SK-N-SH (cell line): ENCODE results near the gene FRS3. TPM values are rescaled to one million over a fixed set of nuclear protein-coding genes. Genes with fewer than 3 reads are reported as not detected.

Experiments used
- CTCF ChIA-PET: fragments of 300-600, 350-600 bp; formaldehyde crosslinking; extraction: SDS; loops from one replicate; lab custom pipeline; 2021; lab: Yijun Ruan, JAX
- POLR2A ChIA-PET: fragments of 350-600 bp; sonication (Branson Sonifier 250); formaldehyde crosslinking; extraction: SDS; loops from one replicate; lab custom pipeline; 2020; ENCODE audit warnings: antibody characterized with exemption, inconsistent platforms; lab: Yijun Ruan, JAX
- DNase-seq: peaks from one replicate; pipeline ENCODE4 v3.0.0; 2012
- H2AFZ ChIP-seq: fragments of 200-600 bp; sonication (generic); 2 replicates; pipeline ENCODE4 v1.8.1; 2016; ENCODE audit warnings: antibody characterized with exemption, mild to moderate bottlenecking, low read depth
- H3F3A ChIP-seq: fragments of 200-600 bp; sonication (generic); replicated peaks from 2 replicates; pipeline ENCODE3; 2016; ENCODE audit warnings: antibody characterized with exemption, mild to moderate bottlenecking; ENCODE audit not compliant: insufficient read depth
- H3K27ac ChIP-seq, 2 experiments: fragments of 200-500 bp in 1 of 2; fragments of 200-600 bp in 1 of 2; sonication (Bioruptor generic) in 1 of 2; sonication (generic), shearing (Covaris generic) in 1 of 2; 2 replicates each; pipeline versions ENCODE4 v1.5.1 to v1.6.1; 2014 to 2016; ENCODE audit warnings: low read depth in 2 of 2, inconsistent platforms in 1 of 2, low read length in 1 of 2, mild to moderate bottlenecking in 1 of 2, mixed read lengths in 1 of 2
- H3K27me3 ChIP-seq: fragments of 200-600 bp; sonication (generic), shearing (Covaris generic); 2 replicates; pipeline ENCODE4 v1.6.1; 2016; ENCODE audit warnings: mixed run types; ENCODE audit not compliant: insufficient read depth
- H3K36me3 ChIP-seq, 2 experiments: fragments of 200-500 bp in 1 of 2; fragments of 200-600 bp in 1 of 2; sonication (Bioruptor generic) in 1 of 2; sonication (generic) in 1 of 2; replicated peaks in 1 of 2; 2 replicates each; pipeline versions ENCODE3 to v1.5.1; 2014 to 2016; ENCODE audit warnings: low read length in 1 of 2, mild to moderate bottlenecking in 1 of 2; ENCODE audit not compliant: insufficient read depth in 2 of 2, control insufficient read depth in 1 of 2
- H3K4me1 ChIP-seq, 2 experiments: fragments of 200-500 bp in 1 of 2; fragments of 200-600 bp in 1 of 2; sonication (Bioruptor generic) in 1 of 2; sonication (generic), shearing (Covaris generic) in 1 of 2; 2 replicates each; pipeline versions ENCODE4 v1.5.1 to v1.6.1; 2014 to 2016; ENCODE audit warnings: low read depth in 1 of 2, low read length in 1 of 2, mixed run types in 1 of 2; ENCODE audit not compliant: insufficient read depth in 2 of 2, control insufficient read depth in 1 of 2
- H3K4me2 ChIP-seq: fragments of 200-600 bp; sonication (generic), shearing (Covaris generic); 2 replicates; pipeline ENCODE4 v1.6.1; 2017; ENCODE audit warnings: mixed run types
- H3K4me3 ChIP-seq, 2 experiments: fragments of 200-500 bp in 1 of 2; fragments of 200-600 bp in 1 of 2; sonication (Bioruptor generic) in 1 of 2; sonication (generic), shearing (Covaris generic) in 1 of 2; 2 replicates each; pipeline versions ENCODE4 v1.5.1 to v1.8.1; 2014 to 2016; ENCODE audit warnings: low read depth in 2 of 2, inconsistent platforms in 1 of 2, low read length in 1 of 2, mild to moderate bottlenecking in 1 of 2, mixed read lengths in 1 of 2, moderate library complexity in 1 of 2
- H3K79me2 ChIP-seq: fragments of 200-600 bp; sonication (generic); 2 replicates; pipeline ENCODE4 v1.8.1; 2017; ENCODE audit warnings: mild to moderate bottlenecking; ENCODE audit not compliant: insufficient read depth
- H3K9ac ChIP-seq: fragments of 200-600 bp; sonication (generic); 2 replicates; pipeline ENCODE4 v1.6.1; 2017; ENCODE audit warnings: mixed run types
- H3K9me2 ChIP-seq: fragments of 200-600 bp; sonication (generic); 2 replicates; pipeline ENCODE4 v1.6.1; 2017; ENCODE audit warnings: mixed run types
- H3K9me3 ChIP-seq: fragments of 200-600 bp; sonication (generic); 2 replicates; pipeline ENCODE4 v1.6.1; 2017; ENCODE audit warnings: mixed run types, mild to moderate bottlenecking, moderate library complexity
- H4K20me1 ChIP-seq: fragments of 200-600 bp; sonication (generic); 2 replicates; pipeline ENCODE4 v1.6.1; 2017; ENCODE audit warnings: mild to moderate bottlenecking, mixed run types; ENCODE audit not compliant: insufficient read depth
- CHD2 ChIP-seq: fragments of 150-350 bp; IDR thresholded peaks from 2 replicates; pipeline ENCODE4 v1.6.1; 2018; ENCODE audit warnings: low read length; ENCODE audit not compliant: partially characterized antibody
- ELF1 ChIP-seq: IDR thresholded peaks from 2 replicates; pipeline ENCODE4 v1.4.0; 2012
- EP300 ChIP-seq, 2 experiments: IDR thresholded peaks; 2 replicates each; pipeline versions ENCODE4 v1.4.0 to v1.6.1; 2012; ENCODE audit warnings: borderline replicate concordance in 1 of 2, low read depth in 1 of 2, low read length in 1 of 2
- FOXJ3 ChIP-seq: sonication (generic); formaldehyde crosslinking; IDR thresholded peaks from 2 replicates; pipeline ENCODE4 v1.5.1; 2020; ENCODE audit warnings: mild to moderate bottlenecking, missing genetic modification reagents
- GATA2 ChIP-seq: sonication (generic); formaldehyde crosslinking; IDR thresholded peaks from 2 replicates; pipeline ENCODE4 v1.5.0; 2020; ENCODE audit warnings: mild to moderate bottlenecking, missing genetic modification reagents
- NFIC ChIP-seq: IDR thresholded peaks from 2 replicates; pipeline ENCODE4 v1.4.0; 2012; ENCODE audit warnings: borderline replicate concordance
- RCOR1 ChIP-seq: fragments of 150-350 bp; IDR thresholded peaks from 2 replicates; pipeline ENCODE4 v1.6.1; 2017; ENCODE audit warnings: antibody characterized with exemption, low read length
- RXRA ChIP-seq: IDR thresholded peaks from 2 replicates; pipeline ENCODE4 v1.4.0; 2012; ENCODE audit warnings: low read depth, mild to moderate bottlenecking, borderline replicate concordance
- SMC3 ChIP-seq: IDR thresholded peaks from 2 replicates; pipeline ENCODE4 v1.6.1; 2012; ENCODE audit warnings: low read depth, low read length, improper control_type of control experiment
- USF2 ChIP-seq: fragments of 150-350 bp; IDR thresholded peaks from 2 replicates; pipeline ENCODE4 v1.6.1; 2017; ENCODE audit warnings: antibody characterized with exemption, low read length, low read depth, borderline replicate concordance
- ZBTB33 ChIP-seq: IDR thresholded peaks from 2 replicates; pipeline ENCODE4 v1.4.0; 2012; ENCODE audit warnings: low read depth, borderline replicate concordance
- WGBS: methylation state at CpG from one replicate; pipeline ENCODE4 v1.1.6; 2017; ENCODE audit warnings: low lambda C conversion rate; 5-methylcytosine and 5-hydroxymethylcytosine counted together
- polyA plus RNA-seq, 3 experiments: library from polyadenylated mRNA; depleted of rRNA; stranded (reverse); fragments of >200 nt; gene quantifications; 2 replicates each; pipeline ENCODE4 v1.2.3, GENCODE V29; 2012
- TF ChIP-seq, protein P1 (sequence below): IDR thresholded peaks from 2 replicates; pipeline ENCODE4 v1.6.1; 2012; ENCODE audit warnings: mild to moderate bottlenecking, low read depth, low read length, moderate library complexity

The FRS3 gene
- polyA plus RNA-seq, 1 of the 3 experiments (the other 2 are of a cell fraction), result 8.6 TPM

DNA sequence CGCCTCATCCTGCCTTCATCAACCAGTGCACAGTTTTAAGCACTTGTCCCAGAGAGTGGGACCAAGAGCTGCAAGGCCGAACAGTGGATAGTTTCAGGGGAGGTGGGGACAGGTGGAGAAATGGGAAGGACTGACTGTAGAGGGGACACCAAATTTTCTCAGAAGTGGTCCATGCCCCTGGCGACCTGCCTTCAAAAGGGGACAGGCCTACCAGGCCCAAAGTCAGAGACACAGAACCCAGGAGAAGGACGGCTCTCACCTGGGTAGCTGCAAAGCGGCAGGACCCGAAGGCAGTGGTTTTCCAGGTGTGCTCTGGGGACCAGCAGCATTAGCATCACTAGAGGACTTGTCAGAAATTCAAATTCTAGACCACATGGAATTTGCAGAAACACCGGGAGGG lies 50.1 kb downstream of the FRS3 start:
- Histone ChIP-seq H3K27me3 (no peaks in the 10 kb centered on the region), H3K27ac (no peak overlapping the region; a peak in 1 of 4 replicates), H3K36me3 (no peaks in the 10 kb centered on the region), H2AFZ (no peak overlapping the region), H3K9me2 (no peaks in the 10 kb centered on the region), H3K9me3 (no peaks in the 10 kb centered on the region), H3K4me2 (peak overlapping the region; percentile 93; the same call in 1 of the 2 replicates), H3K9ac (no peak overlapping the region), H3F3A (peaks cover 10% of the 10 kb centered on the region), H4K20me1 (no peaks in the 10 kb centered on the region), H3K4me3 (no peak overlapping the region), H3K4me1 (peaks cover 37 to 58% of the 10 kb centered on the region in 2 experiments), H3K79me2 (peaks cover 60% of the 10 kb centered on the region)
- no peak for DNase-seq
- POLR2A ChIA-PET, result interaction anchor here (1.3 kb wide), 1 partner anchor 17 kb away, joined by 5 read pairs; no protein-coding TSS in a partner anchor
- WGBS, result 88% methylated on average over 5 of the region's 7 CpGs
- CTCF ChIA-PET, result interaction anchor here (1.0 to 4.5 kb wide), 4 partner anchors 17 to 137 kb away, joined by 4 to 32 read pairs (median 5); partner anchors contain the start of gene TOMM6
- no peak for TF ChIP-seq EP300 (IDR thresholded peaks at IDR 0.05; ENCODE audit: borderline replicate concordance in 1 of 2, low read depth in 1 of 2, low read length in 1 of 2)
- no peak for TF ChIP-seq USF2

GRCh38 chr6:41728954-41729353 lies 50.7 kb downstream of the FRS3 start:
- Histone ChIP-seq H4K20me1 (no peaks in the 10 kb centered on the region), H3K9me2 (no peaks in the 10 kb centered on the region), H2AFZ (no peak overlapping the region), H3K27ac (no peak overlapping the region), H3K4me3 (no peak overlapping the region), H3K36me3 (no peaks in the 10 kb centered on the region), H3K9me3 (no peaks in the 10 kb centered on the region), H3K4me2 (no peak overlapping the region), H3K79me2 (peaks cover 60% of the 10 kb centered on the region), H3F3A (peaks cover 10% of the 10 kb centered on the region), H3K4me1 (peaks cover 41 to 64% of the 10 kb centered on the region in 2 experiments), H3K9ac (no peak overlapping the region), H3K27me3 (no peaks in the 10 kb centered on the region)
- ChIA-PET POLR2A (no interaction called here), CTCF (interaction anchor here (1.1 to 4.5 kb wide), 4 partner anchors 16 to 137 kb away, joined by 4 to 32 read pairs (median 5); partner anchors contain the start of gene TOMM6)
- TF ChIP-seq ZBTB33 (no peak), SMC3 (no peak), NFIC (no peak), ELF1 (no peak), RCOR1 (no peak), RXRA (no peak), CHD2 (no peak), GATA2 (CRISPR knock-in tag) (no peak), FOXJ3 (CRISPR knock-in tag) (no peak)
- TF ChIP-seq, protein P1, sequence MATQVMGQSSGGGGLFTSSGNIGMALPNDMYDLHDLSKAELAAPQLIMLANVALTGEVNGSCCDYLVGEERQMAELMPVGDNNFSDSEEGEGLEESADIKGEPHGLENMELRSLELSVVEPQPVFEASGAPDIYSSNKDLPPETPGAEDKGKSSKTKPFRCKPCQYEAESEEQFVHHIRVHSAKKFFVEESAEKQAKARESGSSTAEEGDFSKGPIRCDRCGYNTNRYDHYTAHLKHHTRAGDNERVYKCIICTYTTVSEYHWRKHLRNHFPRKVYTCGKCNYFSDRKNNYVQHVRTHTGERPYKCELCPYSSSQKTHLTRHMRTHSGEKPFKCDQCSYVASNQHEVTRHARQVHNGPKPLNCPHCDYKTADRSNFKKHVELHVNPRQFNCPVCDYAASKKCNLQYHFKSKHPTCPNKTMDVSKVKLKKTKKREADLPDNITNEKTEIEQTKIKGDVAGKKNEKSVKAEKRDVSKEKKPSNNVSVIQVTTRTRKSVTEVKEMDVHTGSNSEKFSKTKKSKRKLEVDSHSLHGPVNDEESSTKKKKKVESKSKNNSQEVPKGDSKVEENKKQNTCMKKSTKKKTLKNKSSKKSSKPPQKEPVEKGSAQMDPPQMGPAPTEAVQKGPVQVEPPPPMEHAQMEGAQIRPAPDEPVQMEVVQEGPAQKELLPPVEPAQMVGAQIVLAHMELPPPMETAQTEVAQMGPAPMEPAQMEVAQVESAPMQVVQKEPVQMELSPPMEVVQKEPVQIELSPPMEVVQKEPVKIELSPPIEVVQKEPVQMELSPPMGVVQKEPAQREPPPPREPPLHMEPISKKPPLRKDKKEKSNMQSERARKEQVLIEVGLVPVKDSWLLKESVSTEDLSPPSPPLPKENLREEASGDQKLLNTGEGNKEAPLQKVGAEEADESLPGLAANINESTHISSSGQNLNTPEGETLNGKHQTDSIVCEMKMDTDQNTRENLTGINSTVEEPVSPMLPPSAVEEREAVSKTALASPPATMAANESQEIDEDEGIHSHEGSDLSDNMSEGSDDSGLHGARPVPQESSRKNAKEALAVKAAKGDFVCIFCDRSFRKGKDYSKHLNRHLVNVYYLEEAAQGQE, result no peak
- DNase-seq, result no peak
- WGBS, result 91% methylated on average over 7 of the region's 7 CpGs
